ENCODE measurements around the gene RPS26.

RPS26 gene

DNA sequence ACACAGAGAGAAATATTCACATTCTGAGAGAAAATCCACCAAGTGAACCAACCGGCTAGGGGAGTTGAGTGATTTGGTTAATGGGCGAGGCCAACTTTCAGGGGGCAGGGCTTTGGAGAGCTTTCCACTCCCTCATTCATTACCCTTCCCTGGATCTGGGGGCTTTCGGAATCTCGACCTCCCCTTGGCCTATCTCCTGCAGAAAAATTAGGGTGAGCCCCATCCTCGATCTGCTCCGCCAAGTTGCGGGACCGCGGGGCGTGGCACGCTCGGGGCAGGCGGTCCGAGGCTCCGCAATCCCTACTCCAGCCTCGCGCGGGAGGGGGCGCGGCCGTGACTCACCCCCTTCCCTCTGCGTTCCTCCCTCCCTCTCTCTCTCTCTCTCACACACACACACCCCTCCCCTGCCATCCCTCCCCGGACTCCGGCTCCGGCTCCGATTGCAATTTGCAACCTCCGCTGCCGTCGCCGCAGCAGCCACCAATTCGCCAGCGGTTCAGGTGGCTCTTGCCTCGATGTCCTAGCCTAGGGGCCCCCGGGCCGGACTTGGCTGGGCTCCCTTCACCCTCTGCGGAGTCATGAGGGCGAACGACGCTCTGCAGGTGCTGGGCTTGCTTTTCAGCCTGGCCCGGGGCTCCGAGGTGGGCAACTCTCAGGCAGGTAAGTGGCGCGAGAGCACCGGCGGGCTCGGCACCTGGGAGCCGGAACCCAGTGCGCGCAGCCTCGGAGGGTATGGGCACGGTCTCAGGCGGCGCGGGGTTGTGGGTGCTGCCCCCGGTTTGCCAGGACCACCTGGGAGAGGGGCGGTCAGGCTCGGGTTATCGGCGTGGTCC, 38.2 kb downstream of the RPS26 start, which contains the start of gene ERBB3:
TSS of gene ERBB3 (plus strand) at position 443 of the 833 bp plus-strand sequence. CDS start at position 579, 136 bp downstream.
- H3F3A ChIP-seq (ENCODE audit: low read depth), result no peaks in the 10 kb centered on the region
- TF ChIP-seq EZH2phosphoT487 (IDR thresholded peaks at IDR 0.05; ENCODE audit: borderline replicate concordance), result no peak
- TF ChIP-seq CTCF (conservative IDR thresholded peaks at IDR 0.05; ENCODE audit: low read length), result no peak

GRCh38 chr12:56080556-56081138, 38.9 kb downstream of the RPS26 start:
- H3K36me3 ChIP-seq (ENCODE audit: insufficient read depth, low read length), result no peaks in the 10 kb centered on the region

More for the DNA sequence above, 38.2 kb downstream of the RPS26 start, which contains the start of gene ERBB3:
- Histone ChIP-seq H3K79me2 (ENCODE audit: insufficient read depth, low read length) (no peaks in the 10 kb centered on the region), H3K4me2 (ENCODE audit: low read depth, low read length, poor library complexity, severe bottlenecking) (peak within 1 kb of the TSS; percentile 99), H3K4me1 (ENCODE audit: insufficient read depth, low read length, poor library complexity, severe bottlenecking) (peaks cover 8% of the 10 kb centered on the region), H4K20me1 (ENCODE audit: insufficient read depth, low read length, poor library complexity, severe bottlenecking) (no peaks in the 10 kb centered on the region), H3K9ac (ENCODE audit: low read depth, low read length, poor library complexity, severe bottlenecking) (peak within 1 kb of the TSS; percentile 58), H3K36me3 (ENCODE audit: insufficient read depth, low read length) (no peaks in the 10 kb centered on the region), H3K9me2 (replicated peaks; ENCODE audit: low read depth, low read length) (no peaks in the 10 kb centered on the region), H3K9me3 (ENCODE audit: insufficient read depth, low read depth, low read length) (no peaks in the 10 kb centered on the region), H3K4me3 (ENCODE audit: low read length, poor library complexity, severe bottlenecking) (peak within 1 kb of the TSS; percentile 86), H2AFZ (ENCODE audit: low read length) (peak within 1 kb of the TSS; percentile 99), H3K27me3 (ENCODE audit: insufficient read depth, low read length, poor library complexity, severe bottlenecking) (no peaks in the 10 kb centered on the region)

More at GRCh38 chr12:56080556-56081138, 38.9 kb downstream of the RPS26 start:
- Histone ChIP-seq H3K9ac (ENCODE audit: low read depth, low read length, poor library complexity, severe bottlenecking) (no peak overlapping the region), H2AFZ (ENCODE audit: low read length) (no peak overlapping the region), H3K27me3 (ENCODE audit: insufficient read depth, low read length, poor library complexity, severe bottlenecking) (no peaks in the 10 kb centered on the region), H3K4me1 (ENCODE audit: insufficient read depth, low read length, poor library complexity, severe bottlenecking) (peaks cover 8% of the 10 kb centered on the region), H3K4me2 (ENCODE audit: low read depth, low read length, poor library complexity, severe bottlenecking) (peak overlapping the region; percentile 99), H3F3A (ENCODE audit: low read depth) (no peaks in the 10 kb centered on the region), H3K9me2 (replicated peaks; ENCODE audit: low read depth, low read length) (no peaks in the 10 kb centered on the region), H3K79me2 (ENCODE audit: insufficient read depth, low read length) (no peaks in the 10 kb centered on the region), H4K20me1 (ENCODE audit: insufficient read depth, low read length, poor library complexity, severe bottlenecking) (no peaks in the 10 kb centered on the region), H3K9me3 (ENCODE audit: insufficient read depth, low read depth, low read length) (no peaks in the 10 kb centered on the region), H3K4me3 (ENCODE audit: low read length, poor library complexity, severe bottlenecking) (peak overlapping the region; percentile 86)
- TF ChIP-seq EZH2phosphoT487 (IDR thresholded peaks at IDR 0.05; ENCODE audit: borderline replicate concordance) (no peak), CTCF (conservative IDR thresholded peaks at IDR 0.05; ENCODE audit: low read length) (peak; percentile 23)
